MM.1S (cell line): Measurements from ENCODE around the gene AIRE.

Source experiments
- EZH2 ChIP-seq: fragments of 300-600 bp; sonication (generic); optimal IDR thresholded peaks from 2 replicates; pipeline ENCODE3; 2017; ENCODE audit warnings: low read depth, mild to moderate bottlenecking, antibody characterized with exemption, low read length, mixed read lengths
- EZH2phosphoT487 ChIP-seq: fragments of 300-600 bp; sonication (generic); IDR thresholded peaks from 2 replicates; pipeline ENCODE4 v1.6.1; 2018; ENCODE audit warnings: antibody characterized with exemption, low read length
- TF ChIP-seq, protein P1 (sequence below): fragments of 300-600 bp; sonication (generic); IDR thresholded peaks from 2 replicates; pipeline ENCODE4 v1.5.1; 2016; ENCODE audit warnings: antibody characterized with exemption, low read length, mixed read lengths

DNA sequence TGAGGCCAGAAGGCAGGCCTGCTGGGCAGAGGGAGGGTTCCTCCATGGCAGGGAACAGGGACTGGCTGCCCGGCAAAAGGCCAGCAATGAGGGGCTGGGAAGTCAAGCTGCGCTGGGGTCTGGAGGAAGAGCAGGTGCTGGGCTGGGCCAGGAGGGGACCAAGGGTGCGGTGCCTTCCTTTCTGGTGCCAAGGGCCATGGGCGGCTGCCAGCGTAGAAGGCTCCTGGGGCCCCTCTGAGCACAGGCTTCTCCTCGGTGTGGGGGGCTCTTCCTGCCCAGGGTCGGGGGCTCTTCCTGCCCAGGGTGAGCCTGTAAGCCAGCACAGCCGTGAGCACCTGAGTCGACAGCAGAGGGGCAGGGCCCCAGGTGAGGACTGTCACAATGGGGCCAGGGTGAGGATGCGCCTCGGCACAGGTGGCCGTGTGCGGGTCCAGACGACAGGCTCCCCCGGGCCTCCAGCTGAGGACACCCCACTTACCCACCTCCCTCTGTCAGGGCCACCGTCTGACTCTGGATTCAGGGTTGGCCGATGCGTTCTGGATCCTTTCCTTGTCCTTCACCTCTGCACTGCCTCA, 13.3 kb upstream of the AIRE start:
- TF ChIP-seq, protein P1, sequence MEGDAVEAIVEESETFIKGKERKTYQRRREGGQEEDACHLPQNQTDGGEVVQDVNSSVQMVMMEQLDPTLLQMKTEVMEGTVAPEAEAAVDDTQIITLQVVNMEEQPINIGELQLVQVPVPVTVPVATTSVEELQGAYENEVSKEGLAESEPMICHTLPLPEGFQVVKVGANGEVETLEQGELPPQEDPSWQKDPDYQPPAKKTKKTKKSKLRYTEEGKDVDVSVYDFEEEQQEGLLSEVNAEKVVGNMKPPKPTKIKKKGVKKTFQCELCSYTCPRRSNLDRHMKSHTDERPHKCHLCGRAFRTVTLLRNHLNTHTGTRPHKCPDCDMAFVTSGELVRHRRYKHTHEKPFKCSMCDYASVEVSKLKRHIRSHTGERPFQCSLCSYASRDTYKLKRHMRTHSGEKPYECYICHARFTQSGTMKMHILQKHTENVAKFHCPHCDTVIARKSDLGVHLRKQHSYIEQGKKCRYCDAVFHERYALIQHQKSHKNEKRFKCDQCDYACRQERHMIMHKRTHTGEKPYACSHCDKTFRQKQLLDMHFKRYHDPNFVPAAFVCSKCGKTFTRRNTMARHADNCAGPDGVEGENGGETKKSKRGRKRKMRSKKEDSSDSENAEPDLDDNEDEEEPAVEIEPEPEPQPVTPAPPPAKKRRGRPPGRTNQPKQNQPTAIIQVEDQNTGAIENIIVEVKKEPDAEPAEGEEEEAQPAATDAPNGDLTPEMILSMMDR, result no peak
- TF ChIP-seq EZH2 (no peak), EZH2phosphoT487 (no peak)
